ENCODE results near the gene RSPRY1.

DNA sequence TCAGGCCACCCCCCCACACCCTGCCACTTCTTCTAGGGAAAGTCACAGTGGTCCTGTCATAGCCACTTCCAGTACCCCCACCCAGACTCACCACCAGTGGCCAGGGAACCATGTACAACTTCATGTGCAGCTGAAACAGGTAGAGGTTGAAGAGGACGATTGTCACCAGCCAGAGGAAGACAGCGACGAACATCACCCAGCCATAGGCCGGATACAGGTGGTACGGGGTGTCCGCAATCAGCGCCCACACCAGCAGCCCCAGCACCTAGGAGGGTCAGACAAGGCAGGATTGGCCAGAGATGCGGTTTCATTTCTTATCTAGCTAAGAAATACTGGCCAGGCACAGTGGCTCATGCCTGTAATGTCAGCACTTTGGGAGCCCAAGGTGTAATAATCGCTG is 75.7 kb downstream of the RSPRY1 start:
- TF ChIP-seq EZH2phosphoT487 (IDR thresholded peaks at IDR 0.05; ENCODE audit: insufficient read depth, low read depth) (no peak), EZH2 (IDR thresholded peaks at IDR 0.05; ENCODE audit: insufficient read depth, poor library complexity, severe bottlenecking) (no peak)

Data from GM23248 (cell line).